ENCODE measurements around the gene FIGN.

FIGN gene

GRCh38 chr2:163554864-163555263, 180.9 kb downstream of the FIGN start:
- no peaks in the 10 kb centered on the region for H3K4me1 ChIP-seq
- no peaks in the 10 kb centered on the region for H3K9me3 ChIP-seq
- TF ChIP-seq CTCF (IDR thresholded peaks at IDR 0.05; ENCODE audit: low read depth, low read length) = no peak
- no peaks in the 10 kb centered on the region for H3K27me3 ChIP-seq
- no peak overlapping the region for H3K4me3 ChIP-seq (ENCODE audit: low read depth, low read length)
- no peaks in the 10 kb centered on the region for H3K36me3 ChIP-seq
- no peak for DNase-seq

GRCh38 chr2:163553601-163554000, 182.2 kb downstream of the FIGN start:
- Histone ChIP-seq H3K36me3 (no peaks in the 10 kb centered on the region), H3K27me3 (no peaks in the 10 kb centered on the region), H3K9me3 (no peaks in the 10 kb centered on the region), H3K4me1 (no peaks in the 10 kb centered on the region), H3K4me3 (ENCODE audit: low read depth, low read length) (no peak overlapping the region)
- DNase-seq = no peak
- TF ChIP-seq CTCF (IDR thresholded peaks at IDR 0.05; ENCODE audit: low read depth, low read length) = no peak

GRCh38 chr2:163552758-163553157, 183.1 kb downstream of the FIGN start:
- no peaks in the 10 kb centered on the region for H3K36me3 ChIP-seq
- no peak overlapping the region for H3K4me3 ChIP-seq (ENCODE audit: low read depth, low read length)
- TF ChIP-seq CTCF (IDR thresholded peaks at IDR 0.05; ENCODE audit: low read depth, low read length) = no peak
- no peaks in the 10 kb centered on the region for H3K9me3 ChIP-seq
- DNase-seq = no peak
- H3K27me3 ChIP-seq = no peaks in the 10 kb centered on the region
- H3K4me1 ChIP-seq = no peaks in the 10 kb centered on the region

GRCh38 chr2:163551616-163552373, 184.0 kb downstream of the FIGN start:
- Histone ChIP-seq H3K4me3 (ENCODE audit: low read depth, low read length) (no peak overlapping the region), H3K4me1 (no peaks in the 10 kb centered on the region), H3K9me3 (no peaks in the 10 kb centered on the region), H3K36me3 (no peaks in the 10 kb centered on the region), H3K27me3 (no peaks in the 10 kb centered on the region)
- DNase-seq = no peak
- no peak for TF ChIP-seq CTCF (IDR thresholded peaks at IDR 0.05; ENCODE audit: low read depth, low read length)

GRCh38 chr2:163548970-163549369, 186.8 kb downstream of the FIGN start:
- Histone ChIP-seq H3K4me1 (no peaks in the 10 kb centered on the region), H3K9me3 (no peaks in the 10 kb centered on the region), H3K36me3 (no peaks in the 10 kb centered on the region), H3K4me3 (ENCODE audit: low read depth, low read length) (no peak overlapping the region), H3K27me3 (no peaks in the 10 kb centered on the region)
- no peak for DNase-seq
- no peak for TF ChIP-seq CTCF (IDR thresholded peaks at IDR 0.05; ENCODE audit: low read depth, low read length)
